Gastrocnemius medialis (tissue), 4 donors: ENCODE data around the gene GABBR2. TPM values are rescaled to one million over a fixed set of nuclear protein-coding genes. Genes with fewer than 3 reads are reported as not detected.

Experiments
- ATAC-seq, 2 donors: fragments of 150-250 bp; one replicate each; pipeline ENCODE4 v1.9.1; 2016
- DNase-seq, 2 donors: peaks; one replicate each; pipeline ENCODE4 v3.0.0-alpha.2; 2019
- H3K27ac ChIP-seq, 4 donors: fragments of 200-600 bp; sonication (generic); 1 replicate in 1 of 4; 2 replicates in 3 of 4; pipeline ENCODE4 v1.5.1; 2016 to 2018; ENCODE audit warnings: mild to moderate bottlenecking in 2 of 4, moderate library complexity in 1 of 4
- H3K27me3 ChIP-seq, 3 donors: fragments of 200-600 bp; sonication (generic) in 2 of 3; 1 replicate in 1 of 3; 2 replicates in 2 of 3; pipeline versions ENCODE4 v1.5.1 to v1.6.0; 2016 to 2019; ENCODE audit warnings: mild to moderate bottlenecking in 1 of 3, moderate library complexity in 1 of 3
- H3K36me3 ChIP-seq, 2 donors: fragments of 200-600 bp; sonication (generic) in 1 of 2; one replicate each; pipeline ENCODE4 v1.5.1; 2017 to 2018
- H3K4me1 ChIP-seq, 2 donors: fragments of 200-600 bp; sonication (generic) in 1 of 2; one replicate each; pipeline ENCODE4 v1.5.1; 2016 to 2017; ENCODE audit warnings: mild to moderate bottlenecking in 2 of 2
- H3K4me3 ChIP-seq, 4 donors: fragments of 200-600 bp; sonication (generic) in 3 of 4; 1 replicate in 1 of 4; 2 replicates in 3 of 4; pipeline ENCODE4 v1.5.1; 2016 to 2019; ENCODE audit warnings: mild to moderate bottlenecking in 2 of 4
- H3K9me3 ChIP-seq, 3 donors: fragments of 200-600 bp; sonication (generic) in 2 of 3; 1 replicate in 1 of 3; 2 replicates in 2 of 3; pipeline ENCODE4 v1.5.1; 2016 to 2019
- CTCF ChIP-seq, 5 experiments: fragments of 450-650 bp in 3 of 5; fragments of 200-600 bp in 2 of 5; sonication (generic) in 2 of 5; IDR thresholded peaks in 4 of 5; conservative IDR thresholded peaks in 1 of 5; 1 replicate in 4 of 5; 2 replicates in 1 of 5; pipeline ENCODE4 v1.5.1; 2016 to 2019; ENCODE audit warnings: antibody characterized with exemption in 5 of 5, mild to moderate bottlenecking in 3 of 5, moderate library complexity in 3 of 5
- POLR2A ChIP-seq, 2 donors: fragments of 450-650 bp; IDR thresholded peaks; one replicate each; pipeline ENCODE4 v1.6.1; 2017; ENCODE audit warnings: antibody characterized with exemption in 2 of 2, mild to moderate bottlenecking in 2 of 2, moderate library complexity in 2 of 2
- in situ Hi-C, 4 donors: fragments of 200-750 bp; cut with MboI; loops; one replicate each; pipeline versions ENCODE4 v1.15.0 to v1.8.0; 2017; ENCODE audit warnings: low sequenced_read_pairs in 4 of 4
- intact Hi-C: fragments of 100-400 bp; cut with DNase I; formaldehyde crosslinking; loops from one replicate; pipeline ENCODE4 v1.15.1; 2023; ENCODE audit warnings: low total_unique reads
- total RNA-seq, 4 donors: library from RNA; depleted of rRNA; stranded (reverse); fragments of >200 nt; gene quantifications; one replicate each; pipeline versions ENCODE4 v1.1.0 to v1.2.3, GENCODE V29; 2016

The GABBR2 gene
- total RNA-seq, 4 donors from 2014 or later: 0.46 to 0.80 TPM; not detected in 2

GRCh38 chr9:98323051-98323830 is 385.5 kb downstream of the GABBR2 start:
- ATAC-seq (no peak), DNase-seq (no peak)
- in situ Hi-C loops: loop anchor here in 2 of 4 donors (25.0 kb wide), 1 partner anchor 439 kb away; no protein-coding TSS in a partner anchor
- no peaks in the 10 kb centered on the region for H3K4me1 ChIP-seq
- no peak overlapping the region for H3K4me3 ChIP-seq
- H3K27ac ChIP-seq: no peak overlapping the region
- TF ChIP-seq CTCF (IDR thresholded peaks at IDR 0.05 in 4 of 5, conservative IDR thresholded peaks at IDR 0.05 in 1 of 5) (no peak), POLR2A (IDR thresholded peaks at IDR 0.05) (no peak)
- H3K9me3 ChIP-seq: no peaks in the 10 kb centered on the region
- intact Hi-C loops: no loop called here
- H3K36me3 ChIP-seq: no peaks in the 10 kb centered on the region
- H3K27me3 ChIP-seq: no peaks in the 10 kb centered on the region

GRCh38 chr9:98321269-98321668 is 387.5 kb downstream of the GABBR2 start:
- no peaks in the 10 kb centered on the region for H3K36me3 ChIP-seq
- DNase-seq (no peak), ATAC-seq (no peak)
- no peaks in the 10 kb centered on the region for H3K4me1 ChIP-seq
- no peak overlapping the region for H3K4me3 ChIP-seq
- in situ Hi-C loops (loop anchor here in 2 of 4 donors (25.0 kb wide), 1 partner anchor 441 kb away; no protein-coding TSS in a partner anchor), intact Hi-C loops (no loop called here)
- H3K27ac ChIP-seq: no peak overlapping the region
- TF ChIP-seq CTCF (IDR thresholded peaks at IDR 0.05 in 4 of 5, conservative IDR thresholded peaks at IDR 0.05 in 1 of 5): no peak
- TF ChIP-seq POLR2A (IDR thresholded peaks at IDR 0.05): no peak
- H3K27me3 ChIP-seq: no peaks in the 10 kb centered on the region
- H3K9me3 ChIP-seq: no peaks in the 10 kb centered on the region

- H3K4me1 ChIP-seq: no peaks in the 10 kb centered on the region
- no peaks in the 10 kb centered on the region for H3K27me3 ChIP-seq
- no peak overlapping the region for H3K4me3 ChIP-seq
- no peak for ATAC-seq
- intact Hi-C loops: loop anchor here (10.0 kb wide), 1 partner anchor 456 kb away; no protein-coding TSS in a partner anchor
- no peak for TF ChIP-seq CTCF (IDR thresholded peaks at IDR 0.05 in 4 of 5, conservative IDR thresholded peaks at IDR 0.05 in 1 of 5)
- TF ChIP-seq POLR2A (IDR thresholded peaks at IDR 0.05): no peak
- H3K27ac ChIP-seq: no peak overlapping the region
- DNase-seq: no peak
- in situ Hi-C loops: loop anchor here (5.0 to 25.0 kb wide), 3 partner anchors 443 to 456 kb away; no protein-coding TSS in a partner anchor
- no peaks in the 10 kb centered on the region for H3K36me3 ChIP-seq
- no peaks in the 10 kb centered on the region for H3K9me3 ChIP-seq
Observed at GRCh38 chr9:98318834-98319478, 389.8 kb downstream of the GABBR2 start.

- TF ChIP-seq POLR2A (IDR thresholded peaks at IDR 0.05) (no peak), CTCF (IDR thresholded peaks at IDR 0.05 in 4 of 5, conservative IDR thresholded peaks at IDR 0.05 in 1 of 5) (no peak)
- intact Hi-C loops (loop anchor here (10.0 kb wide), 1 partner anchor 457 kb away; no protein-coding TSS in a partner anchor), in situ Hi-C loops (loop anchor here (5.0 to 25.0 kb wide), 3 partner anchors 444 to 457 kb away; no protein-coding TSS in a partner anchor)
- Histone ChIP-seq H3K9me3 (no peaks in the 10 kb centered on the region), H3K27ac (no peak overlapping the region), H3K27me3 (no peaks in the 10 kb centered on the region), H3K36me3 (no peaks in the 10 kb centered on the region), H3K4me1 (no peaks in the 10 kb centered on the region), H3K4me3 (no peak overlapping the region)
- no peak for ATAC-seq
- no peak for DNase-seq
Observed at GRCh38 chr9:98318041-98318790, 390.5 kb downstream of the GABBR2 start.
